Trophoblast cell (in vitro differentiated cells and primary cell): ENCODE results near the gene RRBP1.

Experiments used
- DNase-seq, 2 donors: peaks; one replicate each; pipeline ENCODE4 v3.0.0-alpha.2; 2016
- H2AFZ ChIP-seq: 2 replicates; pipeline ENCODE4 v1.6.1; 2013; ENCODE audit warnings: low read length, moderate library complexity, mild to moderate bottlenecking; ENCODE audit not compliant: insufficient read depth, poor library complexity
- H2AK5ac ChIP-seq: 2 replicates; pipeline ENCODE4 v1.6.1; 2013; ENCODE audit warnings: mild to moderate bottlenecking, low read length
- H2BK120ac ChIP-seq: 2 replicates; pipeline ENCODE4 v1.6.1; 2013; ENCODE audit warnings: low read length, mild to moderate bottlenecking, moderate library complexity; ENCODE audit not compliant: insufficient read depth, poor library complexity
- H2BK12ac ChIP-seq: 2 replicates; pipeline ENCODE4 v1.6.1; 2013; ENCODE audit warnings: mild to moderate bottlenecking, low read length, moderate library complexity
- H2BK5ac ChIP-seq: 2 replicates; pipeline ENCODE4 v1.6.1; 2013; ENCODE audit warnings: low read length, low read depth, moderate library complexity, mild to moderate bottlenecking; ENCODE audit not compliant: poor library complexity
- H3K14ac ChIP-seq: 2 replicates; pipeline ENCODE4 v1.6.1; 2013; ENCODE audit warnings: mild to moderate bottlenecking, low read length
- H3K18ac ChIP-seq: 2 replicates; pipeline ENCODE4 v1.6.1; 2013; ENCODE audit warnings: mild to moderate bottlenecking, low read length
- H3K23ac ChIP-seq: 2 replicates; pipeline ENCODE4 v1.6.1; 2013; ENCODE audit warnings: low read length
- H3K27ac ChIP-seq: 2 replicates; pipeline ENCODE4 v1.5.1; 2013; ENCODE audit warnings: low read depth, mild to moderate bottlenecking, inconsistent platforms, low read length, moderate library complexity
- H3K27me3 ChIP-seq: 2 replicates; pipeline ENCODE4 v1.6.1; 2013; ENCODE audit warnings: inconsistent platforms, mild to moderate bottlenecking, low read length, moderate library complexity; ENCODE audit not compliant: insufficient read depth
- H3K36me3 ChIP-seq, 2 experiments: 1 replicate in 1 of 2; 2 replicates in 1 of 2; pipeline ENCODE4 v1.6.1; 2013; ENCODE audit warnings: low read length in 2 of 2, mild to moderate bottlenecking in 2 of 2, moderate library complexity in 1 of 2; ENCODE audit not compliant: insufficient read depth in 2 of 2, control insufficient read depth in 1 of 2
- H3K4ac ChIP-seq: 2 replicates; pipeline ENCODE4 v1.6.1; 2013; ENCODE audit warnings: low read depth, mild to moderate bottlenecking, low read length, moderate library complexity
- H3K4me1 ChIP-seq, 2 experiments: 1 replicate in 1 of 2; 2 replicates in 1 of 2; pipeline ENCODE4 v1.6.1; 2013; ENCODE audit warnings: low read length in 2 of 2, mild to moderate bottlenecking in 2 of 2, moderate library complexity in 1 of 2; ENCODE audit not compliant: insufficient read depth in 2 of 2, control insufficient read depth in 1 of 2
- H3K4me2 ChIP-seq: 2 replicates; pipeline ENCODE4 v1.6.1; 2013; ENCODE audit warnings: inconsistent platforms, mild to moderate bottlenecking, low read length, moderate library complexity
- H3K4me3 ChIP-seq: 2 replicates; pipeline ENCODE4 v1.5.1; 2013; ENCODE audit warnings: mild to moderate bottlenecking, low read depth, low read length, inconsistent platforms
- H3K79me1 ChIP-seq: one replicate; pipeline ENCODE4 v1.6.1; 2013; ENCODE audit warnings: low read length
- H3K79me2 ChIP-seq: 2 replicates; pipeline ENCODE4 v1.6.1; 2013; ENCODE audit warnings: low read length, mild to moderate bottlenecking; ENCODE audit not compliant: control insufficient read depth, insufficient read depth, poor library complexity
- H3K9ac ChIP-seq: 2 replicates; pipeline ENCODE4 v1.6.1; 2013; ENCODE audit warnings: mild to moderate bottlenecking, low read length
- H3K9me3 ChIP-seq: 2 replicates; pipeline ENCODE4 v1.6.1; 2013; ENCODE audit warnings: low read depth, mild to moderate bottlenecking, control low read depth, inconsistent platforms, low read length; ENCODE audit not compliant: insufficient read depth
- H4K12ac ChIP-seq: 2 replicates; pipeline ENCODE4 v1.6.1; 2013; ENCODE audit warnings: low read depth, mild to moderate bottlenecking, low read length, moderate library complexity
- H4K8ac ChIP-seq: 2 replicates; pipeline ENCODE4 v1.6.1; 2013; ENCODE audit warnings: low read depth, mild to moderate bottlenecking, low read length, moderate library complexity
- H4K91ac ChIP-seq: one replicate; pipeline ENCODE4 v1.6.1; 2013; ENCODE audit warnings: low read depth, mild to moderate bottlenecking, low read length, moderate library complexity
- WGBS: extraction: QIAGEN DNeasy Blood & Tissue Kit; methylation state at CpG from one replicate; pipeline ENCODE4 v1.1.7; 2013; ENCODE audit warnings: missing lambda C conversion rate; ENCODE audit not compliant: insufficient read length, insufficient coverage; ENCODE audit errors: extremely low coverage; 5-methylcytosine and 5-hydroxymethylcytosine counted together

RRBP1 gene

DNA sequence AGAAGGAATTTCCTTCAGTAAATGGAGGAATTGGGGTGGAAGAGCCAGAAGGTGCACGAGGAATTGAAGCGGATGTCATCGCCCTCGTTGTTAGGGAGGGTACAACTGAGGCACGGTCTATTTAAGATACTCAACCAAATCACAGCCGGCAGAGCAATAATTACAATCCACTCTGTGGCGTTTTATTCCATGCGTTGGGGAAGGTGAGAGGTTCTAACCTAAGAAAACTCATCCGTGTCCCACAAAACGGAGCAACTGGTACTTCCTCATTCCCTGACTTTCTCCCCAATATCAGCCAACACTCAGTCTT, 802 bp upstream of the RRBP1 start:
- Histone ChIP-seq H4K8ac (peak overlapping the region; percentile 40), H3K4me1 (peaks cover 13 to 25% of the 10 kb centered on the region in 2 experiments), H3K27ac (peak overlapping the region; percentile 75), H3K4ac (no peak overlapping the region), H3K79me1 (peaks cover 13% of the 10 kb centered on the region), H3K9me3 (peaks cover 2% of the 10 kb centered on the region), H3K18ac (no peak overlapping the region), H3K4me2 (peak overlapping the region; percentile 80), H3K23ac (no peak overlapping the region), H2BK12ac (no peak overlapping the region), H3K9ac (no peak overlapping the region), H3K79me2 (peaks cover 14% of the 10 kb centered on the region), H2AFZ (peak overlapping the region; percentile 33), H3K4me3 (peak overlapping the region; percentile 73), H4K91ac (peak overlapping the region; percentile 60), H3K36me3 (peaks cover 6 to 8% of the 10 kb centered on the region in 2 experiments), H3K27me3 (no peaks in the 10 kb centered on the region), H2BK5ac (no peak overlapping the region), H4K12ac (peak overlapping the region; percentile 33), H2BK120ac (peak overlapping the region; percentile 37), H2AK5ac (no peak overlapping the region), H3K14ac (peak overlapping the region; percentile 28)
- DNase-seq = no peak
- no CpG with 5 or more reads among the region's 10 CpGs for WGBS

DNA sequence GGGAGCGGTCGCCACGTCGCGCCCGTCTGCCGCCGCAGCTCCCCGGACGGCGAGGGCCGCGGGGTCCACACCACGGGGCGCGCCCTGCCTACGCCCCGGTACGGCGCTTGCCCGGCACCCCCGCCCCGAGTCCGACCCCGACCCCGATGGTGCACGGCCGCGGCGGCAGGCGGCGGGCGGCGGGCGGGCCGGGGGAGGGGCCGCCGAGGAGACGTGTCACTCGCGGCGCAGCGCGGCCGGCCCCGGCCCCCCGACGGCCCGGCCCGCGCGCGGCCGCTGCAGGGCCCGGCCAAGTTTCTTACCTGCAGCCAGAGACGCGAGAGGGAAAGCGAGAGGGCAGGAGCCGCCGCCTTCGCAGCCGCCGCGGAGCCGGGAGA, 328 bp downstream of the RRBP1 start:
- Histone ChIP-seq H3K79me2 (peaks cover 14% of the 10 kb centered on the region), H3K4me1 (peaks cover 13 to 25% of the 10 kb centered on the region in 2 experiments), H3K4ac (peak overlapping the region; percentile 95), H3K27me3 (no peaks in the 10 kb centered on the region), H2AFZ (peak overlapping the region; percentile 86), H2AK5ac (peak overlapping the region; percentile 44), H3K4me2 (peak overlapping the region; percentile 30), H3K4me3 (peak overlapping the region; percentile 93), H3K9me3 (peaks cover under 1% of the 10 kb centered on the region), H2BK120ac (peak overlapping the region; percentile 89), H3K79me1 (peaks cover 13% of the 10 kb centered on the region), H2BK5ac (peak overlapping the region; percentile 79), H4K8ac (peak overlapping the region; percentile 84), H3K23ac (no peak overlapping the region), H4K12ac (peak overlapping the region; percentile 89), H4K91ac (peak overlapping the region; percentile 93), H3K18ac (peak overlapping the region; percentile 97), H3K9ac (peak overlapping the region; percentile 67), H2BK12ac (no peak overlapping the region), H3K14ac (peak overlapping the region; percentile 93), H3K36me3 (peaks cover 7 to 8% of the 10 kb centered on the region in 2 experiments), H3K27ac (peak overlapping the region; percentile 75)
- WGBS = no CpG with 5 or more reads among the region's 65 CpGs
- DNase-seq = no peak

GRCh38 chr20:17680836-17681725, 961 bp downstream of the RRBP1 start:
- H2BK120ac ChIP-seq = peak overlapping the region; percentile 89
- WGBS = no CpG with 5 or more reads among the region's 110 CpGs
- H3K9ac ChIP-seq = peak overlapping the region; percentile 85
- peak overlapping the region; percentile 84 for H4K8ac ChIP-seq
- H3K14ac ChIP-seq = peak overlapping the region; percentile 92
- H3K27me3 ChIP-seq = no peaks in the 10 kb centered on the region
- peak overlapping the region; percentile 93 for H3K4me3 ChIP-seq
- H3K27ac ChIP-seq = peak overlapping the region; percentile 75
- peak overlapping the region; percentile 90 for H3K18ac ChIP-seq
- H3K23ac ChIP-seq = no peak overlapping the region
- peak overlapping the region; percentile 47 for H2AK5ac ChIP-seq
- H2AFZ ChIP-seq = peak overlapping the region; percentile 76
- peak overlapping the region; percentile 93 for H4K91ac ChIP-seq
- H2BK5ac ChIP-seq = peak overlapping the region; percentile 79
- peak; percentile 70 to 85 for DNase-seq
- peaks cover 17% of the 10 kb centered on the region for H3K79me2 ChIP-seq
- no peaks in the 10 kb centered on the region for H3K9me3 ChIP-seq
- peaks cover 13 to 25% of the 10 kb centered on the region in 2 experiments for H3K4me1 ChIP-seq
- H3K4me2 ChIP-seq = peak overlapping the region; percentile 70
- peak overlapping the region; percentile 24 for H2BK12ac ChIP-seq
- H3K79me1 ChIP-seq = peaks cover 13% of the 10 kb centered on the region
- peaks cover 12 to 13% of the 10 kb centered on the region in 2 experiments for H3K36me3 ChIP-seq
- peak overlapping the region; percentile 92 for H3K4ac ChIP-seq
- H4K12ac ChIP-seq = peak overlapping the region; percentile 88

DNA sequence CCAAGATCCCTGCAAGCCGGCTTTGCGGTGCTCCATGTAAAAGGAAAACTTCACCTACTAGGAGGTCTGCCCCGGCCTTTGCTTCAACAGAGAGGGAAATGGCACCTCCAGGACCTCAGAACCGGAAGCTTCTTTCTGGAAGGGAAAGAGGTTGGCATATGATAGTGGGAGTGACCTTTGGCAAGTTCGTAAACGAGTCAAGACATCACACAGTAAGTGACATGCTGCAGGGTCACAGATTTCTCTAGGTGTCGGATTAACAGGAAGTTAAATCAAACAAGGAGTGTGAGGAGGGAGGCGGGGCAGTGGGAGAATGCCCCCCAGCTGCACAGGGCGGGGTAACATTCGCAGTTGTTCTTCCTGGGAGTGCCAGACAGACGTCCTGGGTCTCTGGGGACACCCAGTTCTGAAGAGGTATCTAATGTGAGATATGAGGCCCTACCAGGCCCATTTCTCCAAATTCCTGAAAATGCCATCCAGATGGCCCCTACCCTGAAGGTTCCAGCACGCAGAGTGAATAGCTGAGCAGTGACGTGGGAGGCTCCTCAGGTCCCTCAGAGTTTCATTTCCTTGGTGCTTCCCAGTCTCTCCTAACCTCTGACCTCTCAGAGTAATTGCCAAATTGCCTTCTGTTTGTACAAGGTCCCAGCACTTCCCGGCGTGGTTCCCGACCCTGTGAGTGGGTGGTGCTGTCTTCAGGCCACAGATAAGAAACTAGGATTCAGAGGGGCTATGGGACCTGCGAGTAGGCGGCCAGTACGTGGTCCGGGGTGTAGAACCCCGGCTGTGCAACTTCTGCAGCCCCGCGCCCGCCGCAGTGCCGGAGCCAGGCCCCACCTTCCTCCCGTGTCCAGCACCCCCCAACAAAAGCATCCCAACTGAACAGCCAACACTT, 1.9 kb downstream of the RRBP1 start:
- Histone ChIP-seq H4K8ac (peak overlapping the region; percentile 42), H3K27ac (peak overlapping the region; percentile 66), H2BK120ac (peak overlapping the region; percentile 59), H2AFZ (no peak overlapping the region), H3K9me3 (no peaks in the 10 kb centered on the region), H3K18ac (peak overlapping the region; percentile 50), H4K91ac (peak overlapping the region; percentile 31), H2AK5ac (peak overlapping the region; percentile 47), H3K4me1 (peaks cover 13 to 25% of the 10 kb centered on the region in 2 experiments), H2BK12ac (peak overlapping the region; percentile 24), H4K12ac (no peak overlapping the region), H3K79me2 (peaks cover 18% of the 10 kb centered on the region), H3K27me3 (no peaks in the 10 kb centered on the region), H3K4me3 (peak overlapping the region; percentile 93), H3K23ac (no peak overlapping the region), H3K14ac (peak overlapping the region; percentile 84), H3K4ac (peak overlapping the region; percentile 89), H2BK5ac (peak overlapping the region; percentile 65), H3K79me1 (peaks cover 13% of the 10 kb centered on the region), H3K4me2 (peak overlapping the region; percentile 70), H3K36me3 (peaks cover 20 to 21% of the 10 kb centered on the region in 2 experiments), H3K9ac (peak overlapping the region; percentile 6)
- DNase-seq = peak; percentile 84 to 91
- no CpG with 5 or more reads among the region's 27 CpGs for WGBS
